Uterus (tissue), 4 donors: ENCODE measurements around the gene DOK7. TPM values are rescaled to one million over a fixed set of nuclear protein-coding genes. Genes with fewer than 3 reads are reported as not detected.

Experiments used
- DNase-seq, 2 donors: peaks; one replicate each; pipeline ENCODE4 v3.0.0-alpha.2; 2019 to 2020
- H3K27ac ChIP-seq, 2 donors: fragments of 200-600 bp; sonication (generic); 1 replicate in 1 of 2; 2 replicates in 1 of 2; pipeline ENCODE4 v1.5.1; 2016 to 2018
- H3K27me3 ChIP-seq, 2 donors: fragments of 200-600 bp; sonication (generic); one replicate each; pipeline ENCODE4 v1.5.1; 2018 to 2019; ENCODE audit warnings: control low read depth in 1 of 2
- H3K36me3 ChIP-seq, 2 donors: fragments of 200-600 bp; sonication (generic); one replicate each; pipeline ENCODE4 v1.5.1; 2019; ENCODE audit warnings: control low read depth in 1 of 2
- H3K4me1 ChIP-seq, 2 donors: fragments of 200-600 bp; sonication (generic); one replicate each; pipeline ENCODE4 v1.5.1; 2018 to 2019; ENCODE audit warnings: control low read depth in 1 of 2
- H3K4me3 ChIP-seq, 2 donors: fragments of 200-600 bp; sonication (generic); 1 replicate in 1 of 2; 2 replicates in 1 of 2; pipeline ENCODE4 v1.5.1; 2018 to 2019; ENCODE audit warnings: mild to moderate bottlenecking in 1 of 2
- H3K9me3 ChIP-seq, 2 donors: fragments of 200-600 bp; sonication (generic); one replicate each; pipeline ENCODE4 v1.5.1; 2019; ENCODE audit warnings: control low read depth in 1 of 2
- CTCF ChIP-seq, 4 experiments: fragments of 200-600 bp in 2 of 4; fragments of 450-650 bp in 2 of 4; sonication (generic) in 2 of 4; IDR thresholded peaks; one replicate each; pipeline ENCODE4 v1.5.1; 2016 to 2019; ENCODE audit warnings: antibody characterized with exemption in 4 of 4, mild to moderate bottlenecking in 2 of 4, moderate library complexity in 1 of 4
- POLR2A ChIP-seq, 2 donors: fragments of 450-650 bp; IDR thresholded peaks; one replicate each; pipeline ENCODE4 v1.6.1; 2016; ENCODE audit warnings: antibody characterized with exemption in 2 of 2, mild to moderate bottlenecking in 1 of 2, moderate library complexity in 1 of 2
- intact Hi-C: fragments of 100-400 bp; cut with DNase I; formaldehyde crosslinking; loops from one replicate; pipeline ENCODE4 v1.15.1; 2023; ENCODE audit warnings: low total_unique reads
- total RNA-seq, 4 donors: library from RNA; depleted of rRNA in 3 of 4; stranded (reverse); fragments of >200 nt in 3 of 4; gene quantifications; one replicate each; pipeline versions ENCODE4 v1.1.0 to v1.2.4, GENCODE V29; 2014 to 2023
- donor health status: DM: yes; HTN: yes; CAD: no.

DOK7 gene
- total RNA-seq, 4 donors from 2014 or later = 0.26 to 3.9 (median 0.85) TPM; not detected in 1

GRCh38 chr4:3518511-3518880 lies 55.4 kb downstream of the DOK7 start:
- Histone ChIP-seq H3K27me3 (no peaks in the 10 kb centered on the region), H3K27ac (no peak overlapping the region), H3K36me3 (no peaks in the 10 kb centered on the region), H3K4me3 (no peak overlapping the region), H3K4me1 (no peaks in the 10 kb centered on the region), H3K9me3 (no peaks in the 10 kb centered on the region)
- intact Hi-C loops = no loop called here
- TF ChIP-seq POLR2A (IDR thresholded peaks at IDR 0.05) (no peak), CTCF (IDR thresholded peaks at IDR 0.05) (no peak)
- DNase-seq = no peak

GRCh38 chr4:3518941-3519340 lies 55.8 kb downstream of the DOK7 start:
- H3K9me3 ChIP-seq = no peaks in the 10 kb centered on the region
- H3K27ac ChIP-seq = no peak overlapping the region
- H3K27me3 ChIP-seq = no peaks in the 10 kb centered on the region
- intact Hi-C loops = no loop called here
- no peak for DNase-seq
- TF ChIP-seq POLR2A (IDR thresholded peaks at IDR 0.05) (no peak), CTCF (IDR thresholded peaks at IDR 0.05) (no peak)
- H3K36me3 ChIP-seq = no peaks in the 10 kb centered on the region
- H3K4me1 ChIP-seq = no peaks in the 10 kb centered on the region
- H3K4me3 ChIP-seq = no peak overlapping the region

- Histone ChIP-seq H3K27me3 (no peaks in the 10 kb centered on the region), H3K27ac (no peak overlapping the region), H3K9me3 (no peaks in the 10 kb centered on the region), H3K4me3 (no peak overlapping the region), H3K4me1 (no peaks in the 10 kb centered on the region), H3K36me3 (no peaks in the 10 kb centered on the region)
- no peak for DNase-seq
- intact Hi-C loops = no loop called here
- no peak for TF ChIP-seq POLR2A (IDR thresholded peaks at IDR 0.05)
Measured at GRCh38 chr4:3519468-3520264, 56.6 kb downstream of the DOK7 start.

- DNase-seq = no peak
- H3K4me1 ChIP-seq = no peaks in the 10 kb centered on the region
Measured at GRCh38 chr4:3520276-3520675, 57.2 kb downstream of the DOK7 start.

GRCh38 chr4:3520796-3521600 lies 57.9 kb downstream of the DOK7 start:
- DNase-seq = peak in 1 of 2 donors; percentile 14
- H3K9me3 ChIP-seq = no peaks in the 10 kb centered on the region
- TF ChIP-seq CTCF (IDR thresholded peaks at IDR 0.05) (no peak), POLR2A (IDR thresholded peaks at IDR 0.05) (no peak)
- H3K27ac ChIP-seq = no peak overlapping the region
- H3K4me1 ChIP-seq = no peaks in the 10 kb centered on the region
- H3K4me3 ChIP-seq = no peak overlapping the region
- H3K27me3 ChIP-seq = no peaks in the 10 kb centered on the region
- H3K36me3 ChIP-seq = no peaks in the 10 kb centered on the region
- intact Hi-C loops = no loop called here

More at GRCh38 chr4:3520276-3520675, 57.2 kb downstream of the DOK7 start:
- intact Hi-C loops = no loop called here
- Histone ChIP-seq H3K4me3 (no peak overlapping the region), H3K27me3 (no peaks in the 10 kb centered on the region), H3K36me3 (no peaks in the 10 kb centered on the region), H3K9me3 (no peaks in the 10 kb centered on the region), H3K27ac (no peak overlapping the region)
- TF ChIP-seq POLR2A (IDR thresholded peaks at IDR 0.05) = no peak
- TF ChIP-seq CTCF (IDR thresholded peaks at IDR 0.05) = no peak
